WI38 (cell line): ENCODE data around the gene JAK3.

Source experiments
- H3K4me3 ChIP-seq: 2 replicates; pipeline ENCODE4 v1.5.1; 2011; ENCODE audit warnings: low read depth, mild to moderate bottlenecking, control low read depth, low read length
- TF ChIP-seq, protein P1 (sequence below): IDR thresholded peaks from 2 replicates; pipeline ENCODE4 v1.5.1; 2012; ENCODE audit warnings: low read depth, mild to moderate bottlenecking, control low read depth, low read length

Gene JAK3

DNA sequence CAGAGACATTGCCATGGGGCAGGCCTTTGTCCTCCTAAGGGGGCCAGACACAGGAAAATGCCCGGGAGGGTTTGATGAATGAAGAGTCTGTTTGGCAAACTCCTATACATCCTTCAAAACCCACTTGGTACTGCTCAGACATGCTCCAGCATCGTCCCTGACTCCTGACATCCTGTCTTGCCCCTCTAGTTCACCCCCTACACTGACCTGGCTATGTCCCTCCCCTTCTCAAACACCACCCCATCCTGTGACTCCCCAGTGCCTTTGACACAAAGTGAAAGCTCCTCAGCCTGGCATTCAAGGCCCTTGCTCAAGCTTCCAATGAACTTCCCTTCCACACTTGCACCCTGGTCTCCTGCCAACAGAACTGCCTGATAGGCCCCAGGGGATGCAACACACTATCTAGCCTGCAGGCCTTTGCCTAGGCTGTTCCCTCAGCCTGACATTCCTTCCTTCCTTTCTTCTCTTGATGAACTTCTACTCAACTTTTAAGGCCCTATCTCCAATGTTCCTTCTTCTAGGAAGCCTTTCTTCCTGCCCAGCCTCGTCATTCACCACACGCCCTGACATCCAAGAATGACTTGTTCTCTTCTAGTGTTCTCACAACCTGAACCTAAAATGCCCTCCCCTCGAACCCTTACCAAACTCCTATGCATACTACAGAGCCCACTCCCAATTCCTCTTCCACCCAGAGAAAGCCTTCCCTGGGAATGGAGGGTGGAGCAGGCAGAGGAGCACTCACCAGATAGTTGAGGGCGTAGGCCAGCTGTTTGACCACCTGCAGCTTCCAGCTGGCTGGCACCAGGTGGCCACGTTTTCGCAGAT, 12.4 kb downstream of the JAK3 start:
- TF ChIP-seq, protein P1, sequence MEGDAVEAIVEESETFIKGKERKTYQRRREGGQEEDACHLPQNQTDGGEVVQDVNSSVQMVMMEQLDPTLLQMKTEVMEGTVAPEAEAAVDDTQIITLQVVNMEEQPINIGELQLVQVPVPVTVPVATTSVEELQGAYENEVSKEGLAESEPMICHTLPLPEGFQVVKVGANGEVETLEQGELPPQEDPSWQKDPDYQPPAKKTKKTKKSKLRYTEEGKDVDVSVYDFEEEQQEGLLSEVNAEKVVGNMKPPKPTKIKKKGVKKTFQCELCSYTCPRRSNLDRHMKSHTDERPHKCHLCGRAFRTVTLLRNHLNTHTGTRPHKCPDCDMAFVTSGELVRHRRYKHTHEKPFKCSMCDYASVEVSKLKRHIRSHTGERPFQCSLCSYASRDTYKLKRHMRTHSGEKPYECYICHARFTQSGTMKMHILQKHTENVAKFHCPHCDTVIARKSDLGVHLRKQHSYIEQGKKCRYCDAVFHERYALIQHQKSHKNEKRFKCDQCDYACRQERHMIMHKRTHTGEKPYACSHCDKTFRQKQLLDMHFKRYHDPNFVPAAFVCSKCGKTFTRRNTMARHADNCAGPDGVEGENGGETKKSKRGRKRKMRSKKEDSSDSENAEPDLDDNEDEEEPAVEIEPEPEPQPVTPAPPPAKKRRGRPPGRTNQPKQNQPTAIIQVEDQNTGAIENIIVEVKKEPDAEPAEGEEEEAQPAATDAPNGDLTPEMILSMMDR, result no peak
- H3K4me3 ChIP-seq, result no peak overlapping the region

DNA sequence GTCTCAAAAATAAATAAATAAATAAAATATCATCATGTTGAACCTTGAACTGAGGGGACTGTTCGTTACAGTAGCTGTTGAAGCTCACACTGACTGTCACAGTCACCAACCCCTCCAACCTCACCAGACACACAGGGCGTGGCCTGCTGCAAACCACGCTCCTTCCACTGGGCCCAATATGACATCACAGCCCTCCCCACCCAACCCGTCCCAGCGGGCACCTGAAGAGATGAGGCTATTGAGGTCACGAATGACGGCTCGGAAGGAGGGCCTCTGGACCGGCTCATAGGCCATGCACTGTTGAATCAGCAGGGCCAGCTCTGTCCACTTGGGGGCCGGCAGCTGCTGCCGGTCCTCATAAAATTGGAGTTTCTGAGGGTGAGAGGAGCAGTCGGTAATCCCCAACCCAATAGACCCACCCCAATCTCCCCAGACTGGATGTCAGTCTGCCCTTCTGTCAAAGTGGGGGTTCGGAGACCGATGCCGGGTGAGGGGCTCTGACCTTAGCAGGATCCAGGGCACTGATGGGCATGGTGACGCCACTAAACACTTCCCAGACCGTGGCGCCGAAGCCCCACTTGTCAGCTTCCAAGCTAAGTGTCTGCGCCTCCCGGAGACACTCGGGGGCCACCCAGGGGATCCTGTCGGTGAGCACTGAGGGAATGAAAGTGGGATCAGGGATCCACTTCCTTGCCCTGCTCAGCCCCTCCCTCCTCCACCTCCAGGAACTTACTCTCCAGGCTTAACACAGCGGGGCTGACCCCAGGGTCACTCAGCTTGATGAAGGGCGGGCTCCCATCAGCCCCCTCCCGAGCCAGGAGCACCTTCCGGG, 13.2 kb downstream of the JAK3 start:
- H3K4me3 ChIP-seq, result no peak overlapping the region
- TF ChIP-seq, protein P1, result no peak

DNA sequence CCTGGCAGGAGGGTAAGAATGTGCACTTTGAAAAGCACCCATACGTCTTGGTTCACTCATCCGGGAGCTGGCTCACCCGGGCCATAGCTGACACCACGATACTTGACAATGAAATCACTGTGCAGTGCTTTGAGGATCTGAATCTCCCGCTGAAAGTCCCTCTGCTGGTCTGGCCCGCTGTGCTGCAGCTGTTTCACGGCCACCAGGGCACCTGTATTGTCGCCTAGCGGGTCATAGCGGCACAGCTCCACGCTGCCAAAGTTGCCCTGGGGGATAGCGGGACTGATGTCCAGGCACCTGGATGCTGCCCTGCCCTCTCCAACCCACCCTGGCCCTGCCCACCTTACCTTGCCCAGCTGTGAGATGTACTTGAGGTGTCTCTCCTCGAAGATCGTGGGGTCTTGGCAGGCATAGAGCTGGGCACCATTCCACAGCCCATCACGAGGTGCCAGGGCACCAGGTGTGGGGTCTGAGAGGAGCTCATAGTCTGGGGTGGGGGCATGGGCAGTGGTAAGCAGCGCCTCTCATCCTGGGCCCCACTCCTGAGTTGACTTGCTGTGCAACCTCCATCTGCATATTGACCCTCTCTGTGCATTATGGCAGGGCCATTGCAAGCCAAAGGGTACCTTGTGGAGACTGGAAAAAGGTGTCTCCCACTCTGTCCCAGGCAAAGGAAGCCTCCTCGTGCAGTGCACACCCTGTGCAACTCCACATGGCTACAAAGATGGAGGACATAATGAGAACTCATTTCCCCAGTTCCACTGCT, 15.2 kb downstream of the JAK3 start:
- H3K4me3 ChIP-seq, result no peak overlapping the region
- TF ChIP-seq, protein P1, result no peak

DNA sequence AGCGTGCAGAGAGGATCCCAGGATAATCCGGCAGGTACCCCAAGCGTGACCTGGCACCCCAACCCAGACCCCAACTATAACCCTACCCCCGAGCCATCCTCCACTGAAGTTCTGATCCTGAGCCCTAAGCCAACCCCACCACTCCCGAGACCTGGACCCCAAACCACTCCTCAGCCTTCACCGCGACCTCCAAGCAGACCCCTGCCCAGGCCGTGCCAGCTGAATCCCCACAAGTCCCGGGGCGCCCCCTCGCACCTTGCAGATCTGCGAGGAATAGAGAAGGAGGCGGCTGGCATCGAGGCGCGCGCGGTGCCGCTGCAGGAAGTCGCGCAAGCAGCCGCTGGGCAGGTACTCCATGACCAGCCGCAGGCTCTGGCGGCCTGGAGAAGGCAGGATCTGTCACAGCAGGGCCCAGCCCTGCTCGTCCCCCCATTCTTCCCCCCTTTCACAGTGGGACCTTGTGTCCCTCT, 16.3 kb downstream of the JAK3 start:
- no peak overlapping the region for H3K4me3 ChIP-seq
- TF ChIP-seq, protein P1, result no peak

DNA sequence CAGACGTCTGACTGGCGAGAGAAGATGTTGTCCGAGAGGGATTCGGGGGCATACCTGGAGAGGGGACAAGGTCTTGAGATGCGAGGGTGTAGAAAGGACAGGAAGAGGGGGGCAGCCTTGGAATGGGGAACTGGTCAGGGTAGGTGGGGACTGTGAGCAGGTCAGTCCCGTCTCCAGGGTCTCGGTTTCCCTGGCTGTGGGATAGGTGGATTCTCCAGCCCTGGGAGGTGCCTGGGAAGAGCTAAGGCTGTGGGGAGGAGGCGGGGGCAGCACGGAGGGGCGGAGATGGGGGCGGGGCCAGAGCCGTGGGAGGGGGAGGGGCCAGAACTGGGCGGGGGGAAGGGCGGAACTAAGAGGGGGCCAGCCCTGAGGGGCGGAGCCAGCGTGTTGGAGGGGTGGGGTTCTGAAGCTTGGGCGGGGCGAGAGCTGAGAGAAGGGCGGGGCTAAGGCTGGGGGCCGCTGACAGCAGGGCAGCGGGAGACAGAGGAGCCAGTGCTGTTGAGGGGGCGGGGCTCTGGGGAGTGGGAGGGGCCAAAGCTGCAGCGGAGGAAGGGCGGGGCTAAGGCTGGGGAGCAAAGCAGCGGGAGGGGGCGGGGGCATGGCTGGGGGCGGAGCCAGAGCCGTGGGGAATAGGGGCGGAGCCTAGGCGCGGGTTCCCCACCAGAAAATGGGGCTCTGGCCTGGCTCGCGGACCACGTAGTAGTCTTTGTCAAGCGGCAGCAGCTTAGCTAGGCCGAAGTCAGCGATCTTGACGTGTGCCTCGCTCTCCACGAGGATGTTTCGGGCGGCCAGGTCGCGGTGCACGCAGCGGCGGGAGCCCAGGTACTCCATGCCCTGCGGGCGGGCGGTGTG, 17.0 kb downstream of the JAK3 start:
- TF ChIP-seq, protein P1, result no peak
- no peak overlapping the region for H3K4me3 ChIP-seq

DNA sequence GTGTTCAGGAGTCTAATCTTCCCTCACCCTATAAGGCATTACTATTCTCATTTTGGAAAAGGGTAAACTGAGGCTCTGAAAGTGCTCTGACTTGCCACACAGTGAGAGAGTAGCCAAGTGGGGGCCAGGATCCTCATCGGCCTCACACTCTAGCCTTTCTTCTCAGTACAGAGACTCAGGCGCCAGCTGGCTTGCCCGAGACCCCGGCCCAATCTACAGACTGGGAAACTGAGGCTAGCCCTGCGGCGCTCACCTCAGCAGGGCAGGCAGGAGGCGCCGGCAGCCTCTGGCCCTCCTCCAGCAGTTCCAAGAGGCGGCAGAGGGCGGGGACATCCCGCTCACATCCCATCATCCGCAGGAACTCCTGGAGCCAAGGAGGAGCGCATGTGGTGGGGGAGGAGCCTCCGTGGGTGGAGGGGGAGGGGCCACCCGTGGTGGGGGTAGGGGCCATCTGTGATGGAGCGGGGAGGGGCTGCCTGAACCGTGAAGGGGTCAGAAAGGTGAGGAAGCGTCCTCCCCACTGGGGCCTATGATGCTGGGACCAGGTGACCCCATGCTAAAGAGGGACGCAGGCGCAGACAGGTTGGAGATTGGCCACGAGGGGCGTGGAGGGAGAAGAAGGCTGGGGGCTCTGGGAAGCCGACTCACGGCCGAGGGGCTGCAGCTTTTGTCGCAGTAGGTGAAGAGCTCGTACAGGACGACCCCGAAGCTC, 17.8 kb downstream of the JAK3 start:
- H3K4me3 ChIP-seq, result no peak overlapping the region
- TF ChIP-seq, protein P1, result no peak
